ENCODE results near the gene FGF19.

Gene FGF19

DNA sequence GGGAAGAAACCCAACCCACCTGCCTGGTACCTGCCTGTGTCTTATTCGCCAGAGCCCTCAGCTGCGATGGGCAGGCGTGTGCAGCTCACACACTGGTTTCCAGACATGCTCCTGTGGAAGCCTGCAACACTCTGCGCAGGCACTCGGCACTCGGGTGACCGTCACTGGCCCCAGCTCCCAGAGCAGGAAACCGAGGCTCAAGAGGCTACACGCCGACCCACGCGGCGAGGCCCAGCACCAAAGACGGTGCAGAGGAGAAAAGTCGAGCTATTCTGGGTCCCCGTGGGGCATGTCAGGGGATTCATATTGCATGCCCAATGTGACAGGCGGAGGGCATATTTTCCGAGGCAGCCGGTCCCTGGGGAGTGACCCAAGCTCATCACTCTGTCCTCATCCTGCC is 11.6 kb upstream of the FGF19 start:
- CTCF ChIA-PET: no interaction called here
- no peak for DNase-seq (ENCODE audit: extremely low spot score)
- no peak for TF ChIP-seq ARNT (IDR thresholded peaks at IDR 0.05)
- no peak for TF ChIP-seq FOXA1 (IDR thresholded peaks at IDR 0.05)
- no peak for TF ChIP-seq CTBP1 (IDR thresholded peaks at IDR 0.05; ENCODE audit: borderline replicate concordance)
- no peak for TF ChIP-seq SUZ12 (IDR thresholded peaks at IDR 0.05)
- no peak for TF ChIP-seq LEF1 (IDR thresholded peaks at IDR 0.05; ENCODE audit: borderline replicate concordance)
- TF ChIP-seq FOXK2 (IDR thresholded peaks at IDR 0.05): no peak
- no peak for TF ChIP-seq FOXM1 (IDR thresholded peaks at IDR 0.05; ENCODE audit: borderline replicate concordance)
- TF ChIP-seq BHLHE40 (IDR thresholded peaks at IDR 0.05; ENCODE audit: borderline replicate concordance): no peak
- TF ChIP-seq SP1 (IDR thresholded peaks at IDR 0.05): no peak
- TF ChIP-seq, protein P1, sequence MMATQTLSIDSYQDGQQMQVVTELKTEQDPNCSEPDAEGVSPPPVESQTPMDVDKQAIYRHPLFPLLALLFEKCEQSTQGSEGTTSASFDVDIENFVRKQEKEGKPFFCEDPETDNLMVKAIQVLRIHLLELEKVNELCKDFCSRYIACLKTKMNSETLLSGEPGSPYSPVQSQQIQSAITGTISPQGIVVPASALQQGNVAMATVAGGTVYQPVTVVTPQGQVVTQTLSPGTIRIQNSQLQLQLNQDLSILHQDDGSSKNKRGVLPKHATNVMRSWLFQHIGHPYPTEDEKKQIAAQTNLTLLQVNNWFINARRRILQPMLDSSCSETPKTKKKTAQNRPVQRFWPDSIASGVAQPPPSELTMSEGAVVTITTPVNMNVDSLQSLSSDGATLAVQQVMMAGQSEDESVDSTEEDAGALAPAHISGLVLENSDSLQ (IDR thresholded peaks at IDR 0.05): no peak
- TF ChIP-seq NFRKB (IDR thresholded peaks at IDR 0.05): no peak
- TF ChIP-seq HDGF (IDR thresholded peaks at IDR 0.05; ENCODE audit: borderline replicate concordance): no peak
- TF ChIP-seq ELF4 (IDR thresholded peaks at IDR 0.05): no peak
- TF ChIP-seq TARDBP (IDR thresholded peaks at IDR 0.05): no peak
- POLR2A ChIA-PET: interaction anchor here (1.0 kb wide), 1 partner anchor 22 kb away, joined by 3 read pairs; no protein-coding TSS in a partner anchor

DNA sequence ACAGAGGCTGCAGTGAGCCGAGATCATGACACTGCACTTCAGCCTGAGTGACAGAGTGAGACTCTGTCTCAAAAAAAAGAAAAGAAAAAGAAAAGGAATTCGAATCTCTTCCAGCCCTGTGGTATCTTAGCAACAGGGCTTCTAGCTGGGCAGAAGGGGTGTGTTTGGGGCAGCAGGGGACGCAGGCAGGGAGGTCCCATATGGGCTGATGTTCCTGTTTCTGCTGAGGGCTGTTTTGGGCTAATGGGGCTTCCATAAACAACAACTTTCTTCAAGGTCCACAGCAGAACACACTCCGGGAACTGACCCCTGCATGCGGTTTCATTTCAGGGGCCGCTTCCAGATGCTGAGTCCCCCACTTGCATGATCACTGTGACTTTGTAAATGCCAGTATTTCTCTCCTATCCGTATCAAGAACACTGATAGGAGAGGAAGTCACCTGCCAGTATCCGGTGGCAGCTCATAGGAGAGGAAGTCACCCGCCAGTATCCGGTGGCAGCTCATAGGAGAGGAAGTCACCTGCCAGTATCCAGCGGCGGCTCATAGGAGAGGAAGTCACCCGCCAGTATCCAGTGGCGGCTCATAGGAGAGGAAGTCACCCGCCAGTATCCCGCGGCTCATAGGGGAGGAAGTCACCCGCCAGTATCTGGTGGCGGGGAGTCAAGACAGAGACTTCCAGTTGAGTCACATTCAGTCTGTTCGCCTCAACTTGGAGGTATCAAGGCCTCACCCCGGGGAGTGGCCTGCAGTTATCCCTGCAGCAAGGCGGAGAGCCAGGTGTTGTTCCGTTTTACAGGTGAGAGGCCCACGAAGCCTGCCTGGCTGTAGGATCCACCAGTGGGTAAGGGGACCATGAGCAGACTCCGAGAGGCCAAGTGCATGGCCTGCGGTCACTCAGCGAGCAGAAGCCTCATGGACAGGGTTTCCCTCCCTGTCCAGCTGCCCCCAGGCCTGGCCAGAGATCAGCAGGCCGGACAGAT is 8.3 kb upstream of the FGF19 start:
- CTCF ChIA-PET: no interaction called here
- TF ChIP-seq ZNF384 (IDR thresholded peaks at IDR 0.05) (no peak), ELF4 (IDR thresholded peaks at IDR 0.05) (no peak), CTBP1 (IDR thresholded peaks at IDR 0.05; ENCODE audit: borderline replicate concordance) (no peak), BHLHE40 (IDR thresholded peaks at IDR 0.05; ENCODE audit: borderline replicate concordance) (no peak), SP1 (IDR thresholded peaks at IDR 0.05) (no peak), FOXK2 (IDR thresholded peaks at IDR 0.05) (no peak), TARDBP (IDR thresholded peaks at IDR 0.05) (no peak), FOXA1 (IDR thresholded peaks at IDR 0.05) (no peak)
- no peak for DNase-seq (ENCODE audit: extremely low spot score)
- POLR2A ChIA-PET: no interaction called here

DNA sequence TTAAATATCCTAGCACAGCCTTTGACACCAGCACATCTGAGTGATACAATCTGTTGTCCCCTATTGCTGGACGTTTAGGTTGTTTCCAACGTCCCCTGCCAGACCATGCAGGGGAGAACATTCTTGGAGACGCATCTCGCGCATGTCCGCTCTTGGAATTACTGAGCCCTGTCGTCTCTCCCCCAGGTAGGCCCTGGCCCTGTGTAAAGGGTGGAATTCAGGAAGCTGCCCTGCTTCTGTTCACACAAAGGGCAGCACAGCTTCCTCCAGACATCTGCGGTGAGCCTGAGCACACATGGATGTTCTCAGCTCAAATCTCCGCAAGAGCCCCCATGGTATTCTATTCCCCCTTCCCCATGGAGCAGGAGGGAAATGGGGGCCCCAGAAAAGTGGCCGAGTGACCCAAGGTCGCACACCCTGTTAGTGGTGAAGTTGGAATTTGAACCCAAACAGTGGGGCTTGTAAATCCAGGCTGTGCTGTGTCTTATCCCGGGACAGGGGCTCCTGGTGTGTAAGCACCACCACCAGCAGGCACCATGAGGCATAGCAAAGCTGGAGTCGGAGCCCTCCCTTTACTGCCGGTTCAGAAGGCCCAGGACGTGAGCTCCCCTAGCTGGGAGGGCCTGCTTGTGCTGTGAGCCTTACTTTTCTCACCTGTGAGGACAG is 5.0 kb upstream of the FGF19 start:
- no peak for DNase-seq (ENCODE audit: extremely low spot score)
- ChIA-PET CTCF (interaction anchor here (0.6 kb wide), 1 partner anchor 730 kb away, joined by 3 read pairs; no protein-coding TSS in a partner anchor), POLR2A (no interaction called here)
- TF ChIP-seq, protein P1 (IDR thresholded peaks at IDR 0.05): no peak
- TF ChIP-seq SUZ12 (IDR thresholded peaks at IDR 0.05): no peak
- no peak for TF ChIP-seq L3MBTL2 (conservative IDR thresholded peaks at IDR 0.05)
- no peak for TF ChIP-seq BHLHE40 (IDR thresholded peaks at IDR 0.05; ENCODE audit: borderline replicate concordance)
- no peak for TF ChIP-seq LEF1 (IDR thresholded peaks at IDR 0.05; ENCODE audit: borderline replicate concordance)
- TF ChIP-seq NFRKB (IDR thresholded peaks at IDR 0.05): no peak
- TF ChIP-seq FOXM1 (IDR thresholded peaks at IDR 0.05; ENCODE audit: borderline replicate concordance): no peak
- TF ChIP-seq SP1 (IDR thresholded peaks at IDR 0.05): no peak
- TF ChIP-seq ZNF384 (IDR thresholded peaks at IDR 0.05): no peak
- no peak for TF ChIP-seq ELF4 (IDR thresholded peaks at IDR 0.05)
- no peak for TF ChIP-seq ARNT (IDR thresholded peaks at IDR 0.05)
- no peak for TF ChIP-seq FOXK2 (IDR thresholded peaks at IDR 0.05)
- TF ChIP-seq TARDBP (IDR thresholded peaks at IDR 0.05): no peak
- TF ChIP-seq FOXA1 (IDR thresholded peaks at IDR 0.05): no peak
- TF ChIP-seq HDGF (IDR thresholded peaks at IDR 0.05; ENCODE audit: borderline replicate concordance): no peak
- TF ChIP-seq CTBP1 (IDR thresholded peaks at IDR 0.05; ENCODE audit: borderline replicate concordance): no peak

- no peak for DNase-seq (ENCODE audit: extremely low spot score)
- TF ChIP-seq ELF4 (IDR thresholded peaks at IDR 0.05) (no peak), ZNF384 (IDR thresholded peaks at IDR 0.05) (no peak), L3MBTL2 (conservative IDR thresholded peaks at IDR 0.05) (no peak), ARNT (IDR thresholded peaks at IDR 0.05) (no peak), FOXK2 (IDR thresholded peaks at IDR 0.05) (no peak), SP1 (IDR thresholded peaks at IDR 0.05) (no peak), FOXA1 (IDR thresholded peaks at IDR 0.05) (no peak), NFRKB (IDR thresholded peaks at IDR 0.05) (no peak), HDGF (IDR thresholded peaks at IDR 0.05; ENCODE audit: borderline replicate concordance) (no peak), BHLHE40 (IDR thresholded peaks at IDR 0.05; ENCODE audit: borderline replicate concordance) (no peak), CTBP1 (IDR thresholded peaks at IDR 0.05; ENCODE audit: borderline replicate concordance) (no peak), SUZ12 (IDR thresholded peaks at IDR 0.05) (no peak), FOXM1 (IDR thresholded peaks at IDR 0.05; ENCODE audit: borderline replicate concordance) (no peak)
- TF ChIP-seq, protein P1 (IDR thresholded peaks at IDR 0.05): no peak
- POLR2A ChIA-PET: no interaction called here
- CTCF ChIA-PET: no interaction called here
Observed at GRCh38 chr11:69707176-69707575, 3.4 kb upstream of the FGF19 start.

- CTCF ChIA-PET: no interaction called here
- no peak for TF ChIP-seq NFRKB (IDR thresholded peaks at IDR 0.05)
- TF ChIP-seq, protein P1 (IDR thresholded peaks at IDR 0.05): no peak
- TF ChIP-seq FOXK2 (IDR thresholded peaks at IDR 0.05): no peak
- no peak for TF ChIP-seq TARDBP (IDR thresholded peaks at IDR 0.05)
- no peak for TF ChIP-seq CTBP1 (IDR thresholded peaks at IDR 0.05; ENCODE audit: borderline replicate concordance)
- no peak for TF ChIP-seq SP1 (IDR thresholded peaks at IDR 0.05)
- TF ChIP-seq ARNT (IDR thresholded peaks at IDR 0.05): no peak
- no peak for TF ChIP-seq ZNF384 (IDR thresholded peaks at IDR 0.05)
- TF ChIP-seq ELF4 (IDR thresholded peaks at IDR 0.05): no peak
- TF ChIP-seq L3MBTL2 (conservative IDR thresholded peaks at IDR 0.05): no peak
- DNase-seq (ENCODE audit: extremely low spot score): no peak
- POLR2A ChIA-PET: no interaction called here
Observed at GRCh38 chr11:69705901-69706787, 2.3 kb upstream of the FGF19 start.

Data from HEK293T (cell line).